Measurements from ENCODE around the gene AIRE.
"Not testable (repeated sequence)": the region's sequence is repeated elsewhere in the genome, so short reads cannot be mapped to it uniquely, and the experiment has no call there.

AIRE gene

GRCh38 chr21:44291078-44291935 lies 5.6 kb downstream of the AIRE start:
- no peak overlapping the region for H3K4me3 ChIP-seq (ENCODE audit: low read depth, low read length)

- H3K4me3 ChIP-seq (ENCODE audit: low read depth, low read length): no peak overlapping the region
Measured at GRCh38 chr21:44291936-44292811, 6.5 kb downstream of the AIRE start.

DNA sequence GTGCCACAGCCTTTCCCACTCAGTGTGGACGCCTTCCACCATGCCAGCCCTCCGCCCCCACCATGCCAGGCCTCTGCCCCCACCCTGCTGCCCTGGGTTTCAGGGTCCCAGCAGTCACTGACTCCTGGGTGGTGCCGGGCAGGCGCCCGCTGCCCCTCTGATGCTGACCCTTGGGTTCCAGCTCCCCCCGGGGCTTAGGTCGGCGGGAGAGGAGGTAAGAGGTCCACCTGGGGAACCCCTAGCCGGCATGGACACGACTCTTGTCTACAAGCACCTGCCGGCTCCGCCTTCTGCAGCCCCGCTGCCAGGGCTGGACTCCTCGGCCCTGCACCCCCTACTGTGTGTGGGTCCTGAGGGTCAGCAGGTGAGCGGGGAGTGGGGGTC lies 7.1 kb downstream of the AIRE start:
- no peak overlapping the region for H3K4me3 ChIP-seq (ENCODE audit: low read depth, low read length)

GRCh38 chr21:44293551-44294231 lies 8.0 kb downstream of the AIRE start:
- H3K4me3 ChIP-seq (ENCODE audit: low read depth, low read length): no peak overlapping the region

GRCh38 chr21:44294391-44295162 lies 8.9 kb downstream of the AIRE start:
- no peak overlapping the region for H3K4me3 ChIP-seq (ENCODE audit: low read depth, low read length)

DNA sequence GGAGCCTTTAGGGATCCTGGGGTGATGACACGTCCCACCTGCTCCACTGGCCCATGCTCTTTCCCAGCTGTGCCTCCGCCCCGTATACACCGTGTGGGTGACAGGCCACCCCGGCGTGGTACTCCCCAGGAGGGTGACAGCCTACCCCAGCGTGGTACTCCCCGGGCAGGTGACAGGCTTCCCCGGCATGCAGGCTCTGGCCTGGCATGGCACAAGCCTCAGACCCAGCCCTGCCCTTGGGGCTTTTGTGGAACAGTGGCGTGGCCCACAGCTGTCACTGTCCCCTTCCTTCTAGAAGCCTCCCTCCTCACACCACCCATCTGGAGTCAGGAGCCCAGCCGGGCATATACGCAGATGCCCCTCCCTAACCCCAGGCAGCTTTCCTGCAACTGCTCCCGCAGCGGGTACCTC lies 9.5 kb downstream of the AIRE start:
- H3K4me3 ChIP-seq (ENCODE audit: low read depth, low read length): no peak overlapping the region

DNA sequence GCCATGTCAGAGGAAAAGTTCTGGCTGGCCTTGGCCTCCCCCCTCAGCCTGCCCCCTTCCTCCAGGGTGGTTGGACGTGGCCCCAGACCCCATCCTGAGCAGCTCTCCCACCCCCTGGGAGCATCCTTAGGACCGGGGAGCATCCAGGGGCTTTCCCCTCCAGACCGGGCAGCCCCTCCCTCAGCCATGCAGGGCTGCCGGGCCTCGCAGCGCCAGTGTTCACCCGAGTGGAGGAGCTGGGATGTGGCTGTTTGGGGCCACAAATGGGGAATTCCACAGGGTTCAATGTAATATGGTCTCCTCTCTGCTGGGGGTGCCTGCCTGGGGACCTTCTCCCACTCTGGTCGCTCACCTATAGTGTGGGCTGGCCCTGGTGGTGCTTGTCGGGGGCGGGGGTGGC lies 10.0 kb downstream of the AIRE start:
- H3K4me3 ChIP-seq (ENCODE audit: low read depth, low read length): no peak overlapping the region

DNA sequence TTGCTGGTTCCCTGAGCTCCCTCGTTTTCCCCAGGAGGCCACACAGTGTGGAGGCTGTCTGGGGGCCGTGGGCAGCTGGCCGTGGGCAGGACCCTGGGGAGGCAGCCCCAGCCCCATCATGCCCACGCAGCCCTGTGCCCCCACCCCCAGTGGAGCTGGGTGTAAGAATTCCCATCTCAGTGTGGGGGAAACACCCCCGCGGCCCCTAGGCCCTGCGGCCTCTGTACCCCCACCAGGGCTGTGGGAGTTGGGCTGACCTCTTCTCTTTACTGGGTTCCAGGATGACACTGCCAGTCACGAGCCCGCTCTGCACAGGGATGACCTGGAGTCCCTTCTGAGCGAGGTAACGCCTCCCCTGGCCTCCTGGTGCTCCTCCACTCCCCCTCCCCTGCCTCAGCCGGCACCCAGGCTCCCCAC lies 10.4 kb downstream of the AIRE start:
- H3K4me3 ChIP-seq (ENCODE audit: low read depth, low read length): no peak overlapping the region

DNA sequence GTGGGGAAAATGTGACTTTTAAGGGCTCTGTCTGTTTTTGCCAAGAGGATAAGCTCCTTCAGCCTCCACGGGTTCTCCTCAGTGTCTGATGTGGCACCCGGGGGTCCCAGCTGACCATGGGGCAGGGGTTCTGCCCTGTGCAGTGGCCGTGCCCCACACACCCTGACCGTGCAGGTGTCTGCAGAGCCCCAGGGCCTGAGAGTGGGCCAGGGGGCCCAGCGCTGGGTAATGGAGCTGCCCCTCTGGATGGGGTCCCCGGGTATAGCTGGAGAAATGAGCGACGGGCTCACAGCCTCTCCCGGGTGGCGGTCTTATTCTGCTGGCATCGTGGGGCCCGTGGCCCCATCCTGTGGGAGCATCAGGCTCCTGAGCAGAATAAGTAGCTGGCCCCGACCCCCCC lies 11.2 kb downstream of the AIRE start:
- H3K4me3 ChIP-seq (ENCODE audit: low read depth, low read length): no peak overlapping the region

DNA sequence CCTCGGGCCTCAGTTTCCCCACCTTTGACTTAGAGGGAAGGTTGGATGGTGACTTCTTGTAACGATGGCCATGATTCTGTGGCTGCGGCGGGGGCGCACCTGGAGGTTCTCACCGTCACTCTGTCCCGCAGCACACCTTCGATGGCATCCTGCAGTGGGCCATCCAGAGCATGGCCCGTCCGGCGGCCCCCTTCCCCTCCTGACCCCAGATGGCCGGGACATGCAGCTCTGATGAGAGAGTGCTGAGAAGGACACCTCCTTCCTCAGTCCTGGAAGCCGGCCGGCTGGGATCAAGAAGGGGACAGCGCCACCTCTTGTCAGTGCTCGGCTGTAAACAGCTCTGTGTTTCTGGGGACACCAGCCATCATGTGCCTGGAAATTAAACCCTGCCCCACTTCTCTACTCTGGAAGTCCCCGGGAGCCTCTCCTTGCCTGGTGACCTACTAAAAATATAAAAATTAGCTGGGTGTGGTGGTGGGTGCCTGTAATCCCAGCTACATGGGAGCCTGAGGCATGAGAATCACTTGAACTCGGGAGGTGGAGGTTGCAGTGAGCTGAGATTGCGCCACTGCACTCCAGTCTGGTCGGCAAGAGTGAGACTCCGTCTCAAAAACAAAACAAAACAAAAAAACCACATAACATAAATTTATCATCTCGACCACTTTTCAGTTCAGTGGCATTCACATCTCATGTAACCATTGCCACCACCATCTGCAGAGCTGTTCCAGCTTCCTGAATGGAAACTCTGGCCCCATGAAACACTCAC lies 12.0 kb downstream of the AIRE start:
- no peak overlapping the region for H3K4me3 ChIP-seq (ENCODE audit: low read depth, low read length)

DNA sequence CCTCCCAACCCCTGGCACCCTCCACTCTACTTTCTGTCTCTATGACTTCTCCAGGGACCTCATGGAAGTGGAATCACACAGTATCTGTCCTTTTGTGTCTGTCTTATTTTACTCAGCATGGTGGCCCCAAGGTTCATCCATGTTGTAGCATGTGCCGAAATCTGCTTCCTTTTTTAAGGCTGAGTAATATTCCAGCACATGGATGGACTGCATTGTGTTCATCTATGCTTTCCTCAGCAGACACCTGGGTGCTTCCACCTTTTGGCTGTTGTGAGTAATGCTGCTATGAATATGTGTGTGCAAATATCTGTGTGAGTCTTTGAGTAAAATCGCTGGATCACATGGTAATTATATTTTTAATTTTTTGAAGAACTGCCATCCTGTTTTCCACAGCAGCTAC lies 12.6 kb downstream of the AIRE start:
- no peak overlapping the region for H3K4me3 ChIP-seq (ENCODE audit: low read depth, low read length)

DNA sequence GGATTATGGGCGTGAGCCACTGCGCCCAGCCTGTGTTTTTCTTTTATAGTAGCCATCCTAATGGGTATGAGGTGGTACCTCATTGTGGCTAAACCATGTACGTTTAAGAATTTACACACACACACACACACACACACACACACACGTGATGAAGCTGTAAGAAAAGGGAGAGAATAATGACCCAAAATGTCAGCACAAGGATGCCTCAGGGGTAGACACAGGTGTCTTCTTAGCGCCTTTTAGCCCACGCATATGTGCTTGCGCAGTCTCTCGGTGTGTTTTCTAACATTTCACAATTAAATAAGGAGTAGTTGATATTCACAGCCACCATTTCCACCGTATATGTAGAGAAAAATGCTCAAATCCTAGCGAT lies 13.4 kb downstream of the AIRE start:
- peak overlapping the region; percentile 56 for H3K4me3 ChIP-seq (ENCODE audit: low read depth, low read length)

- peak within 1 kb of the TSS; percentile 56 for H3K4me3 ChIP-seq (ENCODE audit: low read depth, low read length)
Measured at GRCh38 chr21:44299458-44300261, 14.0 kb downstream of the AIRE start, which contains the start of gene PFKL. Gene PFKL, plus strand, starts transcription at chr21:44300053. Its CDS starts 53 bp downstream, at chr21:44300106.

- H3K4me3 ChIP-seq (ENCODE audit: low read depth, low read length): peak overlapping the region; percentile 56
Measured at GRCh38 chr21:44300262-44300959, 14.7 kb downstream of the AIRE start.

- no peak overlapping the region for H3K4me3 ChIP-seq (ENCODE audit: low read depth, low read length)
Measured at GRCh38 chr21:44301141-44301540, 15.5 kb downstream of the AIRE start.

GRCh38 chr21:44301961-44302406 lies 16.3 kb downstream of the AIRE start:
- H3K4me3 ChIP-seq (ENCODE audit: low read depth, low read length): no peak overlapping the region

GRCh38 chr21:44302573-44303401 lies 17.1 kb downstream of the AIRE start:
- H3K4me3 ChIP-seq (ENCODE audit: low read depth, low read length): not testable (repeated sequence)
